Raji (cell line): Measurements from ENCODE around the gene ZNF827.

Source experiments
- POLR2A ChIP-seq: IDR thresholded peaks from 2 replicates; pipeline ENCODE4 v1.6.1; 2011; ENCODE audit warnings: low read depth, low read length, control low read depth; ENCODE audit not compliant: insufficient read depth

The ZNF827 gene

DNA sequence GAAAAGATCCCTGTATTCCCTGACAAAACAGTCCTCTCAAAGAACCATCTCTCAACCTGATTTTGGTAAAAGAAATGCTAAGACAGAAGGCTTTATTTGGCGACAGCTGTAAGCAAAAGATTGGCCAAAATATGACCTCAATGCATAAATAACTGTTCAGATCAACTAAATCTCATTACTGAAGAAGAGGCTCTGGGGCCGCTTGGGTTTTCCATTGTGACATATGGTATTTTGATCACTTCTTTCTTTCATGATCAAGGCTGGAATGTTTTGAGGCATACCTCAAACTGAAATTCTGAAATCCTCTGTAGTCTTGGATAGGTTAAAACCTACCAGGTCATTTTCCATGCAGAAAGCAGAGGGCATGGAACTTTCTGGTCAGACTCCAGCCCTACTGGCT lies 152.4 kb downstream of the ZNF827 start:
- TF ChIP-seq POLR2A, result no peak

DNA sequence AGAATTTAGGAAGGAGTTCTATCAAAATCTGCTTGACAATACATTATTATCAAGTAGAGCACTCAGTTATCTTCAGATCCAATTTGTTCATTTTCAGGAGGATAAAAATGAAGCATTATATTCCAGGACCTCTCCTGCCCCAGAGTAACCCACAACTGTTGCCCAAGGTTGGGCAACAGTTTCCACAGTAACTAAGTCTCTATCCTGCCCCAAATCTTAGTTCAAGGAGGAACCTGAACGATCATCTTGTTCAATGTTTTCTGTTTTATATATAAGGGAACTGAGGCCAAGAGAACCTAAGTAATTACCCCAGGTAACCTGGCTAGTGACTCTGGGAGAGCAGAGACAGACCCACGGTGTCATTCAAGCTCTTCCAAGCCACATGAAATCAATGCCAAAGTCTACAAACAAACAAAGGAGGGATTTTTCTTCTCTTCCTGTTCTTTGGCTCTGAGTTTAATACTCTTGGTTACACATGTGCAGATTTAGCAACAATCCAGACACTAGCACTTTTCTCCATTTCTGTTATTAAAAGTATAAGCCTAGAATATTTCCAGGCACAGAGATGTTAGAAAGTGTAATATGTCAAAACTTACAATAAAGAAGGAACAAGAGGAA lies 153.1 kb downstream of the ZNF827 start:
- no peak for TF ChIP-seq POLR2A

DNA sequence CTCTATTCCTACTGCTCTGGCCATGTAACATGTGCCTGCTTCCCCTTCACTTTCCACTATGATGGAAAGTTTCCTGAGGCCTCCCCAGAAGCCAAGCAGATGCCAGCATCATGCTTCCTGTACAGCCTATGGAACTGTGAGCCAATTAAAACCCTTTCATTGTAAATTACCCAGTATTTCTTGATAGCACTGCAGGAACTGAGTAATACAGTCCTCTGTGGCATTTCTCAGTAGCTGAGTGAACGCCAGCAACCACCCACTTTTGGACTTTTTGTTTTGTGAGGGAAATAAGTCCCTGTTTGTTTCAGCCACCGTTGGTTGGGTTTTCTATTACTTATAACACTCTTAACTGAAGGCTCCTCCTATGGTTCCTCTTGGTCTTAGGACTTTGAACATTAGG lies 154.6 kb downstream of the ZNF827 start:
- TF ChIP-seq POLR2A, result no peak

DNA sequence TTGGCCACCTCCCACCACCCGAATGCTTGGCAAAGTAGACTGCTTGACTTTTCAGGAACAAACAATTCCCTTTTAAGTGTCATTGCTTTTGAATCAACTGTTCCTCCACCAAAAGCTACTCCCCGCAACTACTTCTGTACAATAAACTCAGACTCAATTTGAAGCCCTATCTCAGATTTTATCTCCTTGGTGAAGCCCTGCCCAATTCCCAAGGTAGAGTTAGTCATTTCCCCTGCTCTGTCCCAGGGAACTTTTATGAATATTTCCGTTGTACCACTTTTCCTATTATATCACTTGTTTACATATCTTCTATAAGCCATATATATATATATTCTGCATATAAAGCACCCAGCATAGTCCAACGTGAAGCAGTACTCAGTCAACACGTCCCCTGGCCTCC lies 155.9 kb downstream of the ZNF827 start:
- TF ChIP-seq POLR2A, result no peak

DNA sequence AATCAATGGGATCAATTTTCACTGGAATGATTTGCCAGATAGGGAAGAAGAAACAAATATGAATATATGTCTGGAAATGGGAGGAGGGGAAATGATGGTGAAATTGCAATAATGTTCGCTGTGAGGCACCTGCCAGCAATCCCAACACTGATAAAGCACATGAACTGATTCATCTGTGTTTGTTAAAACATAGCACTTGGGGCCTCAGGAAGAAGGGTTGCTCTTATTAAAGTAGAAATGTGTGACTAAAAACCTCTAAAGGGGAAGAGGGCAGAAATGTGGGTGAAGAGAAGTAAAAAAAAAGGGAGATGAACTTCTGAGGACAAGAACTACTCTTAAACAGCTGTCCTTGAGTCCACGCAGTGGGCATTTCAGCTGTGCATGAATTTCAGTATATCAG lies 157.3 kb downstream of the ZNF827 start:
- TF ChIP-seq POLR2A, result no peak

DNA sequence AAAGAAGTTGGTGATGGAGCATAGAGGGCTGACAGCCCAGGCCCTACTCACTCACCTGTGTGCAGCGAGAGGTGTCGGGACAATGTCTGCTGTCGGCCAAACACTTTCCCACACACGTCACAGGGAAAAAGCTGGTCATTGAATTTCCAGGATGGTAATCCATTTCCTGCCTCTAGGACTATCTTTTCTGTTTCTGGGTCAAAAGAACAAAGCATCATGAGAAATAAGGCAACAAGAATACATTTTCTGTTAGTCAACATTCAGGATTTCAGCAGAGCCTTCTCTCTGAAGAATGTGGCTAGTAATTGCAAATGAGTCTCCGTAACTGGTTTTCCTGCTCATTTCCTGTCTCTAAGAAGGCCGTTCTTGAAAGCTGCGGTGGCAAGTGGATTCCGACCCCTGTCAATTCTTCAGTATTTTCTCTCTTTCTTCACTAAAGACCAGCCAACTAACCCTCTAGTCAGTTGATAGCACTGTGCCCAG lies 159.3 kb downstream of the ZNF827 start:
- TF ChIP-seq POLR2A, result no peak

DNA sequence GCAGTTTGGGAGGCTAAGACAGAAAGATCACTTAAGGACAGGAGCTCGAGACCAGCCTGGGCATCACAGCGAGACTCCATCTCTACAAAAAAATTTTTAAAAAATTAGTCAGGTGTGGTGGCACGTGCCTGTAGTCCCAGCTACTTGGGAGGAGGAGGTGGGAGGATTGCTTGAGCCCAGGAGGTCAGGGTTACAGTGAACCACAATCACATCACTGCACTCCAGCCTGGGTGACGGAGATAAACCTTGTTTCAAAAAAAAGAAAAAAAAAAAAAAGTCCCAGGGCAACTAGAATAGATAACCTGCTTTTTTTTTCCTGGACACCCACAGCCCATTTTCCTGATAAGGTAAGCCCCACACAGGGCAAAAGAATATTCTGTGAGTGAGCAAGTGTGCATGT lies 162.4 kb downstream of the ZNF827 start:
- no peak for TF ChIP-seq POLR2A

DNA sequence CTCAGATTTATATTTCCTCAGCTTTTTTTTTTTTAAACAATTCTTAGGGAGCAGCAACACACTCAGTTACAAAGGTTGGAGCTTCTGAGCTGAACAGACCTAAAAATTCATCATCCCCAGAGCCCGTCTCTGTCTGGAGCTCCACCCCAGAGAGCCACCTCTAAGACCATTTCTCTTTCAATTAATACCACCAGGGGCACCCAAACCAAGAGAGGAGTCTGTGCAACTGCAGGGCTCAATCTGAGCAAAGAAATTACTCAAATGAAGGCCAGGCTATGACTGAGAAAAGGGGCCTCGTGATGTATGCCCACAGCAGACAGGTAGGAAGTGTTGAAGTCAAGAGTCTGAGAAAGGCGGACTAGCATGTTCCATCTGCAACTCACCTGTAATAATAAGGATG lies 163.2 kb downstream of the ZNF827 start:
- no peak for TF ChIP-seq POLR2A

DNA sequence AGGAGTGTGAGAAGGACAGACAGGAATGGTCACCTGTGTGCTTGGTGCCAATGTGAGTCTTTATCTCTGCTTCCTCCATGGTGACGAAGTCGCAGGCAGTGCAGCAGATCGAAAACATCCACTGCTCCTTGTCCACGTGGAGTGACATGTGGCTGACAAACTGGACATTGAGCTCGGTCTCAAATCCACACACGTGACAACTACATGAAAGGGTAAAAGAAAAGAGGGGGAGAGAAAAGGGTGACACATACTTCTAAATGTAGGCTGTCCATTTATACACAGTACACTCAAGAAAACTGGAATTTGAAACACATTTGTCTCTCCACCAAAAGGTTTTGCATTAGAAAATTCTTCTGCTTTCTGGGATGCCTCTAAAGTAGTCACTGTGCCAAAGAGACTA lies 164.2 kb downstream of the ZNF827 start:
- no peak for TF ChIP-seq POLR2A

DNA sequence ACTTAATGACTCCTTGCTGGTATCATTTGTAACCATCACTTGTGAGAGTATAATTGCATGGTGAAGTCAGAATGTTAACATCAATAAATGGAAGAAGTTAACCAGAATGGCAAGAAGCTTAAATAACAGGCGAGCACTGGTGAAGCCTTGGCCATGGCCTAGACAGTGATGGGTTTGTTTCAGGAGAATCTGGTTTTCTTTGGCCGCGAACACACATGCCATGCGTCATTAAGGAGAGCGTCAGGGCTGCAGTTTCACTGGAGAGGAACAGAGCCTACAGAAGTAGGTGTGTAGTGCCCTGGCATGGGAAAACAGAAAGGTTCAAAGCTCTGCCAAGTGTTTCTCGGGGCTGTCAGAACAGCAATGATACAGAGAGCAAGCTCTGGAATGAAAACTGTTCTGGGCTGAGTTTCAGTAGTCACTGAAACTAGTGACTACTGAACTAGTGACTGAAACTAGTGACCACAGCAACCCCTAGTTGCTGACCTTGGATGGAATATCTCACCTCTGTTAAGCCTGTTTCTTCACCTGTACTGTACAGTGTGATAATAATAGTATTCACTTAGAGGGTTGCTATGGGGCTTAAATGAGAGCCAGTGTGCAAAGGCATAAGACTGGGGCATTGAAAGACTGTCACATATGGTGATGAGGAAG lies 164.9 kb downstream of the ZNF827 start:
- no peak for TF ChIP-seq POLR2A

DNA sequence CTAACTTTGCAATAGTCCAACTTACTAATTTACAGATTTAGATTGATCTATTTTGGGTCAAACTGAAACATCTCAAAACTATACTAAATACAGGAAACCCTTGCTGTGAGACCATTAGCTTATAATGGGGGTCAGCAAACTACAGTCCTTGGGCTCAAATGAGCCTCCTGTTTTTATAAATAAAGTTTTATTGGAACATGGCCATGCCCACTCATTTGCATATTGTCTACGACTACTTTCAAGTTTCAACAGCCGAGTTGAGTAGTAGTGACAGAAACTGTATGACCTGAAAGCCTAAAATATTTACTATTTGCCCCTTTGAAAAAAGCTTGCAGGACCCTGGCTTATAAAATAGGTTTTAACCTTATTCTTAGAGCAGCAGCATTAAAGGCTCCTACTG lies 166.3 kb downstream of the ZNF827 start:
- no peak for TF ChIP-seq POLR2A

DNA sequence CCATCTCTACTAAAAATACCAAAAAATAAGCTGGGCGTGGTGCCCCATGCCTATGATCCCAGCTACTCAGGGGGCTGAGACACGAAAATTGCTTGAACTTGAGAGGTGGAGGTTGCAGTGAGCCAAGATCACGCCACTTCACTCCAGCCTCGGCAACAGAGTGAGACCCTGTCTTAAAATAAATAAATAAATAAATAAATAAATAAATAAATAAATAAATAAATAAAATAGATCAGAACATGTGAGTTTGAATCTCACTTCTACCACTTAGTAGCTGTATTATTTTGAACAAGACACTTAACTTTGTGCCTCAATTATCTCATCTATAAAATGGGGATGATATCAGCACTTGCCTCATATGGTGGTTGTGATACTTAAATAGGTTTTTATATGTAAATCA lies 168.5 kb downstream of the ZNF827 start:
- TF ChIP-seq POLR2A, result no peak

DNA sequence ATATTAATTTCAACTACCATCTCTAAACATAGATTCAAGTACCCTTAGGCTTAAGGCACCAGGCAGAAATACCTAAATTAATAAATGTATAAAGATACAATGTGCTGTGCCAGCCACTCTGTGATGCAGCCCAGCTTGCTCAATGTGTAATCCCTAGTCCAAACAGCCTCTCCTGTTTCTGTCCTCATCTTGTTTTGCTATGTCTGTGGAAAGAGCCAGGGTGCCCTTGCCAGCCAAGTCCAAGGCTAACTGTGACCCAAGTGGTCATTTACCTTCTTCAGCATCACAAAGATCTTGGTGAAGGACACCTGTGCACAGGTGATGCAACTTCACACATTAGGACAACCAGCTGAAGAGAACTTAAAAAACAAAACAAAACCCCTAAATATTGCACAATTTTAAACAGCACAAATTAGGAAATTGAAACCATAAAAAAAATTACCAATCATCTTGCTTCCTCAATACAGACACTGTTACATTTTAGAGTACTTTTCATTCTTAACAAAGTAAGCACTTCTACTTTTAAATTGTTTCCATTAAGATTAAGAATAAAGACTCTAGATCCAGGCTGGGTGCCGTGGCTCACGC lies 169.1 kb downstream of the ZNF827 start:
- no peak for TF ChIP-seq POLR2A

DNA sequence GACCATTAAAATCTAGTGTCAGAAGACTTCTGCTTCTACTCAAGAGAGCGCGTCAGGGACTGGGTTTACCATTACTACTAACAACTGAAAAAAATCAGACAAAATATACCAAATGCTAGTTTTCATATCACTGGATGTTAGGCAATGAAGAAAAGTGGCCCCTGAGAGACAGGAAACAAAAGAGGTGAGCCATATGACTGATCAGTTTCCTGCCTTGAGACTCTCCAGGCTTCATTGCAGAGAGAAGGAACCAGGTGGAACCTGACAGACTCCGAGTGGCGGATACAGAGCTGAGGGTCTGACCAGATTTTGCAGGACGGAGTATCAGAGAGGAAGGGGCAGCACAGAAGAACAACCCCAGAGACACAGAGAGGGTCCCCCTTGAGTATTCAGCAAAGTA lies 172.3 kb downstream of the ZNF827 start:
- TF ChIP-seq POLR2A, result no peak

DNA sequence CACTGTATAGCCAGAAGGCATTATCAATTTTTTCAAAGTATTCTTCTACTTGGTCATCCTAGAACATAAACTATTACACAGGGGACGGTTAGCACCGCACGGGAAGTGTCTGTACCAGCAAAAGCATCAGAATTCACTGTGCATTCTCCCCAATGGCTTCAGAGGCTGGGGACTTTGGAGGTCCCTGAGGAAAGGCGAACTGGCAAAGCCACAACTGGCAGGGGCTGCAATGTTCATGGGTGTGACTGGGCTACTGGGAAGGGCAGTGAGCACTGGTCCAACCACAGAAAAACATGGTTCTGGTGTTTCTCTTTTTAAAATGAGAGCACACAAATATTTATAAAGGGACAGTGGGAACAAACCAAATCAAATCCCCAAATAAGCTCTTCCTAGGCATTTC lies 175.2 kb downstream of the ZNF827 start:
- TF ChIP-seq POLR2A, result no peak

DNA sequence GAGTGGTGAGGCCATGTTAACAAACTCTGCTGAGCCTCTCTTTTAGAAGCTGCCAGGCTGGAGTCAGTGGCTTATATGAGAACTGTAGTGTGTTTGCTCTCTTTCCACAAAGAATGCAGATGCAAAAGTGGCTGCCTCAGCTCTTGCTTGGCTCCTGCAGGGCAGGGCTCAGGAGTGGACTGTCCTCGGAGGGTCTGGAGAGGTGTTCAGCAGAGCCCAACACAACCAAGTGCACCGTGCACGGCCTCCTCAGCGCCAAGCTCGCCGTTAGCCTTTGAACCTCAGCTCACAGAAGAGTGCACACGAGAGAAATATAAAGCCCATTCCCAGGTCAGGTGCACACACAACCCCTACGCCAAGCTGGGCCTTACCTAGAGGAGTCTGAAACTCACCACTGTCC lies 175.9 kb downstream of the ZNF827 start:
- no peak for TF ChIP-seq POLR2A
